22Rv1 (cell line): ENCODE results near the gene ADK.

Experiments used
- ZFX ChIP-seq: fragments of 450-650 bp; IDR thresholded peaks from 2 replicates; pipeline ENCODE4 v1.6.1; 2017; ENCODE audit warnings: antibody characterized with exemption, borderline replicate concordance
- TF ChIP-seq, protein P1 (sequence below): fragments of 450-650 bp; IDR thresholded peaks from 2 replicates; pipeline ENCODE4 v1.5.1; 2017; ENCODE audit warnings: mild to moderate bottlenecking

DNA sequence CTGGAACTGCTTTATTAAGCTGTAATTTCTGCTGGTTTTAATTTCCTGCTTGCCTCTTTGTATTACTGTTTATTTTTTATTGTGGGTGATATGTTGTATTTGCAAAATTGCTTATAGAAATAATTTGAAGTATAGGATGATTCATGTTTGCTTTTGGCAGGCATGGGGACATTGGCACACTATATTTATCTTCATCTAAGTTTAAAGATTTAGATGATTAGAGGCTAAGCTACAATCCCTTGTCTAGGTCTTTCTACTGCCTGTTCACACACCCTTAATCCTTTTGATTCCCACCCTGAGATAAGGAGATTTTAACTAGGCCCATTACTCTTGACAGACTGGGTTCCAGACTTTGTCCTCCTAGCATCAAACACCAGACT is 492.6 kb downstream of the ADK start:
- TF ChIP-seq, protein P1, sequence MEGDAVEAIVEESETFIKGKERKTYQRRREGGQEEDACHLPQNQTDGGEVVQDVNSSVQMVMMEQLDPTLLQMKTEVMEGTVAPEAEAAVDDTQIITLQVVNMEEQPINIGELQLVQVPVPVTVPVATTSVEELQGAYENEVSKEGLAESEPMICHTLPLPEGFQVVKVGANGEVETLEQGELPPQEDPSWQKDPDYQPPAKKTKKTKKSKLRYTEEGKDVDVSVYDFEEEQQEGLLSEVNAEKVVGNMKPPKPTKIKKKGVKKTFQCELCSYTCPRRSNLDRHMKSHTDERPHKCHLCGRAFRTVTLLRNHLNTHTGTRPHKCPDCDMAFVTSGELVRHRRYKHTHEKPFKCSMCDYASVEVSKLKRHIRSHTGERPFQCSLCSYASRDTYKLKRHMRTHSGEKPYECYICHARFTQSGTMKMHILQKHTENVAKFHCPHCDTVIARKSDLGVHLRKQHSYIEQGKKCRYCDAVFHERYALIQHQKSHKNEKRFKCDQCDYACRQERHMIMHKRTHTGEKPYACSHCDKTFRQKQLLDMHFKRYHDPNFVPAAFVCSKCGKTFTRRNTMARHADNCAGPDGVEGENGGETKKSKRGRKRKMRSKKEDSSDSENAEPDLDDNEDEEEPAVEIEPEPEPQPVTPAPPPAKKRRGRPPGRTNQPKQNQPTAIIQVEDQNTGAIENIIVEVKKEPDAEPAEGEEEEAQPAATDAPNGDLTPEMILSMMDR: no peak
- no peak for TF ChIP-seq ZFX
